Calu3 (cell line): ENCODE results near the gene KDM2A. TPM values are rescaled to one million over a fixed set of nuclear protein-coding genes. Genes with fewer than 3 reads are reported as not detected.

Experiments
- BruUV-seq: library from RNA; stranded (reverse); fragments of 400-500 nt; replicated peaks from 2 replicates; lab custom pipeline; 2021; lab: Mats Ljungman, UMichigan
- CTCF ChIA-PET: fragments of 300-600 bp; sonication (Branson Sonifier 250); formaldehyde crosslinking; loops from one replicate; lab custom pipeline; 2022; ENCODE audit warnings: antibody characterized with exemption; lab: Charles Lee
- DNase-seq: peaks from one replicate; pipeline ENCODE4 v3.0.0; 2022
- H3K27ac Mint-ChIP-seq: one replicate; pipeline ENCODE4 v1.8.0; 2022; ENCODE audit warnings: mixed read lengths; ENCODE audit not compliant: unreplicated experiment
- H3K27me3 Mint-ChIP-seq: one replicate; pipeline ENCODE4 v1.8.0; 2022; ENCODE audit warnings: mixed read lengths; ENCODE audit not compliant: unreplicated experiment
- H3K36me3 Mint-ChIP-seq: one replicate; pipeline ENCODE4 v1.8.0; 2022; ENCODE audit warnings: mild to moderate bottlenecking, moderate library complexity, mixed read lengths; ENCODE audit not compliant: insufficient read depth, unreplicated experiment
- H3K4me1 Mint-ChIP-seq: one replicate; pipeline ENCODE4 v1.8.0; 2022; ENCODE audit warnings: mild to moderate bottlenecking, low read depth, mixed read lengths; ENCODE audit not compliant: unreplicated experiment
- H3K4me3 Mint-ChIP-seq: one replicate; pipeline ENCODE4 v1.8.0; 2022; ENCODE audit warnings: mild to moderate bottlenecking, low read depth, moderate library complexity, mixed read lengths; ENCODE audit not compliant: unreplicated experiment
- H3K9me3 Mint-ChIP-seq: one replicate; pipeline ENCODE4 v1.8.0; 2022; ENCODE audit warnings: low read depth, mixed read lengths; ENCODE audit not compliant: unreplicated experiment
- CTCF ChIP-seq: fragments of 200-600 bp; IDR thresholded peaks from one replicate; pipeline ENCODE4 v1.8.0; 2022; ENCODE audit warnings: antibody characterized with exemption; ENCODE audit not compliant: unreplicated experiment
- intact Hi-C: fragments of 100-400 bp; cut with micrococcal nuclease; formaldehyde crosslinking; loops from one replicate; pipeline ENCODE4 v1.10.0; 2022; ENCODE audit not compliant: unreplicated experiment
- total RNA-seq: library from RNA; stranded (reverse); gene quantifications from 2 replicates; pipeline ENCODE4 v1.2.3, GENCODE V29; 2022

The KDM2A gene
- total RNA-seq, 1 experiment from 2014 or later: 73.2 TPM

GRCh38 chr11:67113231-67113721 is 5.8 kb upstream of the KDM2A start:
- no peak for DNase-seq
- no peak for TF ChIP-seq CTCF
- Mint-ChIP-seq H3K27ac (no peak overlapping the region), H3K4me3 (no peak overlapping the region), H3K9me3 (no peaks in the 10 kb centered on the region), H3K36me3 (peaks cover 4% of the 10 kb centered on the region), H3K27me3 (no peaks in the 10 kb centered on the region), H3K4me1 (peaks cover 10% of the 10 kb centered on the region)
- intact Hi-C loops: no loop called here
- no TSS peak for BruUV-seq
- CTCF ChIA-PET: interaction anchor here (0.7 kb wide), 1 partner anchor 110 kb away, joined by 3 read pairs; no protein-coding TSS in a partner anchor

DNA sequence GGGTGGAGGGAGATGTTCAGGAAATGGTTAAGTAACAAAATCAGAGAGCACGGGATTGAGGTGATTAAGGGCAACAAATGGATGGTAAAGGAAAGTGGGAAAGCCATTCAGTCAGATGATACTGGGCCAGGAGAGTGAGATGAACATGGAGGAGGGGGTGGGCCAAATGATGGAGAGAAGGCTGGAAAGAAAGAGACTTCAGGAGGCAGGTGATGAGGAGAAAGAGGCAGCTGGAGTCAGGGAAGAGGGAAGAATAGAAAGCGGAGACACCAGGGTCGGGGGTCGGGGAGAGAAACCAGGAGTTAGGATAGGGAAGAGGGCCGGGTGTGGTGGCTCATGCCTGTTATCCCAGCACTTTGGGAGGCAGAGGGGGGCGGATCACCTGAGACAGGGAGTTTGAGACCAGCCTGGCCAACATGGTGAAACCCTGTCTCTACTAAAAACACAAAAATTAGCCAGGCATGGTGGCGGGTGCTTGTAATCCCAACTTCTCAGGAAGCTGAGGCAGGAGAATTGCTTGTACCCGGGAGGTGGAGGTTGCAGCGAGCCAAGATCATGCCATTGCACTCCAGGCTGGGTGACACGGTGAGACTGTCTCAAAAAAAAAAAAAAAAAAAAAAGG is 4.7 kb upstream of the KDM2A start:
- peaks cover 12% of the 10 kb centered on the region for H3K36me3 Mint-ChIP-seq
- H3K9me3 Mint-ChIP-seq: no peaks in the 10 kb centered on the region
- no peak overlapping the region for H3K4me3 Mint-ChIP-seq
- TF ChIP-seq CTCF: no peak
- BruUV-seq: no TSS peak
- no peak for DNase-seq
- no peak overlapping the region for H3K27ac Mint-ChIP-seq
- H3K27me3 Mint-ChIP-seq: no peaks in the 10 kb centered on the region
- H3K4me1 Mint-ChIP-seq: peaks cover 10% of the 10 kb centered on the region
- intact Hi-C loops: no loop called here
- CTCF ChIA-PET: interaction anchor here (0.7 kb wide), 2 partner anchors 60 to 111 kb away, joined by 3 to 4 read pairs; no protein-coding TSS in a partner anchor

GRCh38 chr11:67116758-67117105 is 2.3 kb upstream of the KDM2A start:
- peaks cover 33% of the 10 kb centered on the region for H3K36me3 Mint-ChIP-seq
- no peak for TF ChIP-seq CTCF
- DNase-seq: no peak
- peaks cover 10% of the 10 kb centered on the region for H3K4me1 Mint-ChIP-seq
- no peaks in the 10 kb centered on the region for H3K9me3 Mint-ChIP-seq
- H3K4me3 Mint-ChIP-seq: no peak overlapping the region
- H3K27ac Mint-ChIP-seq: no peak overlapping the region
- no TSS peak for BruUV-seq
- intact Hi-C loops: no loop called here
- CTCF ChIA-PET: no interaction called here
- no peaks in the 10 kb centered on the region for H3K27me3 Mint-ChIP-seq

DNA sequence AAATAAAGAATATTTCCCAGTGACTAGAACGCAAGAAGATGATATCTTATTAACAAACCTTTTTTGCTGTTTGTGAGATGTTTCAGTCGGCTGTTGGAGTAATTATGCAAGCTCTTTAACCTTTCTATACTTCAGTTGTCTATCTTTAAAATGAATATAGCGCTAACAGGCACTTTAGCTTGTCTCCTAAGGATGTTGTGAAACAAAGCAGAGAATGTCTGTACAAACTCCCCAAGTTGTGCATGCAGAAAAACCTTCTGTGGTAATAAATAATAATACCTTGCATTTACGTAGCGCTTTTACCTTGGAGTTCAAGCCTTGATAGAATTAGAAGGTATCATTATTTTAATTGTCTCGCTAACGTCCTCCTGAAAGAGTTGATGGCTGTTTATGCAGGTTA is 1.9 kb upstream of the KDM2A start:
- CTCF ChIA-PET: no interaction called here
- H3K4me1 Mint-ChIP-seq: peaks cover 10% of the 10 kb centered on the region
- peaks cover 33% of the 10 kb centered on the region for H3K36me3 Mint-ChIP-seq
- no peak for DNase-seq
- no peak overlapping the region for H3K27ac Mint-ChIP-seq
- no peak for TF ChIP-seq CTCF
- H3K4me3 Mint-ChIP-seq: no peak overlapping the region
- intact Hi-C loops: no loop called here
- H3K27me3 Mint-ChIP-seq: no peaks in the 10 kb centered on the region
- BruUV-seq: TSS peak; percentile 26
- no peaks in the 10 kb centered on the region for H3K9me3 Mint-ChIP-seq
